PC-9 (cell line): ENCODE data around the gene SYNE4. TPM values are rescaled to one million over a fixed set of nuclear protein-coding genes. Genes with fewer than 3 reads are reported as not detected.

Experiments
- BruUV-seq: library from RNA; stranded (reverse); fragments of 400-500 nt; replicated peaks from 2 replicates; lab custom pipeline; 2021; lab: Mats Ljungman, UMichigan
- CTCF ChIA-PET: fragments of 300-600 bp; sonication (Branson Sonifier 250); formaldehyde crosslinking; loops from one replicate; lab custom pipeline; 2022; ENCODE audit warnings: antibody characterized with exemption; lab: Charles Lee
- POLR2A ChIA-PET: fragments of 300-600 bp; sonication (Branson Sonifier 250); formaldehyde crosslinking; loops from one replicate; lab custom pipeline; 2022; ENCODE audit warnings: antibody characterized with exemption; ENCODE audit not compliant: unreplicated experiment; lab: Charles Lee
- DNase-seq, 2 experiments: peaks; one replicate each; pipeline versions ENCODE4 v3.0.0 to v3.0.0-alpha.2; 2015 to 2022; ENCODE audit warnings: mixed read lengths in 1 of 2
- H2AFZ ChIP-seq: fragments of 200-600 bp; sonication (generic); 2 replicates; pipeline ENCODE4 v1.8.1; 2017; ENCODE audit warnings: antibody characterized with exemption
- H3F3A ChIP-seq: fragments of 200-600 bp; sonication (generic); 2 replicates; pipeline ENCODE4 v1.8.1; 2017; ENCODE audit warnings: antibody characterized with exemption, mild to moderate bottlenecking, low read depth; ENCODE audit not compliant: insufficient read depth
- H3K27ac ChIP-seq: fragments of 200-600 bp; sonication (generic); 2 replicates; pipeline ENCODE4 v1.6.1; 2016; ENCODE audit warnings: mixed run types
- H3K27me3 ChIP-seq: fragments of 200-600 bp; sonication (generic); 2 replicates; pipeline ENCODE4 v1.6.1; 2016; ENCODE audit warnings: low read depth, mixed run types; ENCODE audit not compliant: insufficient read depth
- H3K36me3 ChIP-seq: fragments of 200-600 bp; sonication (generic); 2 replicates; pipeline ENCODE4 v1.6.1; 2016; ENCODE audit warnings: low read depth, mixed run types
- H3K4me1 ChIP-seq: fragments of 200-600 bp; sonication (generic); replicated peaks from 2 replicates; pipeline ENCODE4 v1.6.1; 2016; ENCODE audit warnings: mixed run types; ENCODE audit not compliant: insufficient read depth
- H3K4me2 ChIP-seq: fragments of 200-600 bp; sonication (generic); 2 replicates; pipeline ENCODE4 v1.6.1; 2017; ENCODE audit warnings: mixed run types
- H3K4me3 ChIP-seq: fragments of 200-600 bp; sonication (generic); 2 replicates; pipeline ENCODE4 v1.6.1; 2016; ENCODE audit warnings: mixed run types
- H3K79me2 ChIP-seq: fragments of 200-600 bp; sonication (generic); 2 replicates; pipeline ENCODE4 v1.6.1; 2017; ENCODE audit warnings: low read depth, mixed run types
- H3K9me2 ChIP-seq: fragments of 200-600 bp; sonication (generic); 2 replicates; pipeline ENCODE4 v1.8.1; 2017; ENCODE audit warnings: mild to moderate bottlenecking; ENCODE audit not compliant: insufficient read depth
- H3K9me3 ChIP-seq: fragments of 200-600 bp; sonication (generic); 2 replicates; pipeline ENCODE4 v1.8.1; 2016; ENCODE audit warnings: low read depth; ENCODE audit not compliant: insufficient read depth
- H4K20me1 ChIP-seq: fragments of 200-600 bp; sonication (generic); 2 replicates; pipeline ENCODE4 v1.8.1; 2017; ENCODE audit not compliant: insufficient read depth
- CTCF ChIP-seq: fragments of 200-600 bp; sonication (generic); conservative IDR thresholded peaks from 2 replicates; pipeline ENCODE4 v1.6.1; 2017; ENCODE audit warnings: mixed run types, antibody characterized with exemption, mild to moderate bottlenecking, moderate library complexity
- EZH2 ChIP-seq: fragments of 200-600 bp; sonication (generic); IDR thresholded peaks from 2 replicates; pipeline ENCODE4 v1.8.0; 2017; ENCODE audit warnings: antibody characterized with exemption, low read depth
- intact Hi-C: fragments of 100-400 bp; cut with micrococcal nuclease; formaldehyde crosslinking; loops from one replicate; pipeline ENCODE4 v1.10.0; 2022; ENCODE audit not compliant: unreplicated experiment
- total RNA-seq: library from RNA; stranded (reverse); gene quantifications from 2 replicates; pipeline ENCODE4 v1.2.3, GENCODE V29; 2021

Gene SYNE4
- total RNA-seq, 1 experiment from 2014 or later, result 39.5 TPM

- Histone ChIP-seq H3K36me3 (no peaks in the 10 kb centered on the region), H3K4me2 (no peak within 1 kb of the TSS), H3K9me3 (no peaks in the 10 kb centered on the region), H3K27me3 (no peaks in the 10 kb centered on the region), H3K4me3 (no peak within 1 kb of the TSS), H4K20me1 (no peaks in the 10 kb centered on the region), H3F3A (no peaks in the 10 kb centered on the region), H3K9me2 (no peaks in the 10 kb centered on the region), H3K27ac (no peak within 1 kb of the TSS), H3K79me2 (no peaks in the 10 kb centered on the region), H3K4me1 (no peaks in the 10 kb centered on the region), H2AFZ (no peak within 1 kb of the TSS)
- DNase-seq, result no peak
- no peak for TF ChIP-seq EZH2
- no peak for TF ChIP-seq CTCF
- BruUV-seq, result no TSS peak
- POLR2A ChIA-PET, result no interaction called here
- intact Hi-C loops, result no loop called here
- CTCF ChIA-PET, result no interaction called here
Observed at GRCh38 chr19:36032251-36033104, 23.9 kb upstream of the SYNE4 start, which contains the start of gene CLIP3. TSS of gene CLIP3 (minus strand) at chr19:36032873. CDS start at chr19:36032357, 516 bp downstream.

DNA sequence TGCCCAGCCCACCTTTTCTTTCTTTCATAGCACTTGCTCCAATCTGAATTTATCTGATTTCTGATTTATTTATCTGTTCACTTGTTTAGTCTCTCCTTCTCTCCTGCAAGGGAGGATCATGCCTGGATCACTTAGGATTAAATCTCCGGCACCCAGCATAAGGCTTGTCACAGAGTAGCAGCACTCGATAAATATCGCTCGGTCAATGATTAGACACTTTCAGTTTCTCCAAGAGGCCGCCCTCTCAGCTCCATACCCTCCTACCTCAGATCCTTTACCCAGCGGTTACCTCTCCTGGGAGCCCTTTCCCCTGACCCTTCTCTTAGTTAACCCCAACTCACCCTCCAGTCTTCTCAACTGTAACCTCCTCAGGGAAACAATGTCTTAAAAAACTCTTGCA lies 22.7 kb upstream of the SYNE4 start:
- no peaks in the 10 kb centered on the region for H3K9me3 ChIP-seq
- ChIA-PET POLR2A (no interaction called here), CTCF (no interaction called here)

More for the DNA sequence above, 22.7 kb upstream of the SYNE4 start:
- H3K4me3 ChIP-seq, result no peak overlapping the region
- TF ChIP-seq EZH2 (no peak), CTCF (no peak)
- no peaks in the 10 kb centered on the region for H3F3A ChIP-seq
- H3K79me2 ChIP-seq, result no peaks in the 10 kb centered on the region
- no peaks in the 10 kb centered on the region for H4K20me1 ChIP-seq
- no peaks in the 10 kb centered on the region for H3K27me3 ChIP-seq
- no peaks in the 10 kb centered on the region for H3K9me2 ChIP-seq
- DNase-seq, result no peak
- H3K4me2 ChIP-seq, result no peak overlapping the region
- H3K36me3 ChIP-seq, result no peaks in the 10 kb centered on the region
- no peaks in the 10 kb centered on the region for H3K4me1 ChIP-seq
- no TSS peak for BruUV-seq
- no peak overlapping the region for H2AFZ ChIP-seq
- no peak overlapping the region for H3K27ac ChIP-seq
- intact Hi-C loops, result no loop called here
